ENCODE data around the gene PPP1R1B. TPM values are rescaled to one million over a fixed set of nuclear protein-coding genes. Genes with fewer than 3 reads are reported as not detected.

PPP1R1B gene
- total RNA-seq, 5 donors from 2014 or later (not counting 1 experiment from before 2014, with no cell fraction given): 0.12 to 0.35 (median 0.18) TPM; not detected in 1

DNA sequence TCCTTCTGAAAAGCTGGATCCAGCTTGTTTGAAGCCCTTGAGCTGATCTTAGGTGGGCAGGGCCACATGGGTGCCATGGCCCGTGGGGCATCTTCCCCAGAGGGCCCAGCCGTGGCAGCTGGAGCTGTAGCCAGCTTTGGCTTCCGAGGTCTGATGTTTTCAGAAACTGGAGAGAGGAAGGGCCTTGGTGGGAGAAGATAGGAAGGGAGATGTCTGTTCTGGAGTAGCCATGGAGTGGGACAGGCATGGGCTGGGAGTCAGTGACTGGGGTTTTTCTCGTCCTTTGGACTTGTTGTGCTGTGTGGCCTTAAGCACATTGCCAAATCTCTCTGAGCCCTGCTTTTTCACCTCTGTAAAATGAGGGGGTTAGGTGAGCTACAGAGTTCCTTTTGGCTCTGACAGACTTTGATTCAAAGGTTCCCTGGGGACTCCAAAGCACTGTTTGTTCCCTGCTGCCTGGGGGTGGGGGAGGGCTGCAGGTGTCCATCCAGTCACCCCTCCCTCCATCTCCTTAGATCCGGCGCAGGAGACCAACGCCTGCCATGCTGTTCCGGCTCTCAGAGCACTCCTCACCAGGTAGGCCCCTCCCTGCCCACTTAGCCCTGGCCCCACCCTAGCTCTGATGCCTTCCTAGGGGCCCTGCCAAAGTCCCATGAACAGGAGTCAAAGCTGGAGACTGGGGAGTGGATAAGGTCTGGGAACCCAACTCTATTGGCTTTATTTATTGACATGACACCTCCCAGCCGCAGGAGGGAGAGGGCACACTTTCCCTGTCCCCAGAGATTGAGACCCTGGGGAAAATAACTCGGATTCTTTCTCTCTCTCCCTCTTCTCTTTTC is 2.1 kb downstream of the PPP1R1B start:
- POLR2A ChIA-PET: interaction anchor here in 1 of 2 donors (1.6 kb wide), 1 partner anchor 10 kb away, joined by 9 read pairs; no protein-coding TSS in a partner anchor
- peaks cover 40 to 43% of the 10 kb centered on the region in 2 donors for H3K27me3 Mint-ChIP-seq
- WGBS (ENCODE audit: insufficient coverage): 73% methylated on average over 4 of the region's 10 CpGs

DNA sequence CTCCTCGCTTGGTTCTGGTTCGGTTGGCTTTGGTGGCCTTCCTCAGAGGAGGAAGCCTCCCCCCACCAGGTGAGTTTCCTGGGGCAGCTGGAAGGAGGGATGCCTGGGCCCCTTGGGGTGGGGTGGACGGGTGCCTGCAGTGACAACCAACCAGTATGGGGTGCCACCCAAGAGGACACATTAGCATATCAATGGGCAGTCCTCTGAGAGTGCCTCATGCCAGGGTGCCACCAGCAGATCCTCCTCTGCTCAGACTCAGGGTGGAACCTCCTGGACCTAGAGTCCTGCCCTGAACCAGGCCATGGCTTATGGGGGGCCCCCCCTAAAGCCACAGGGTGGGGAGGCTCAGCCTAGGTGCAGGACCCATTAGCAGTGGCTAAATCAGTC is 2.7 kb downstream of the PPP1R1B start:
- Mint-ChIP-seq H3K4me1 (peaks cover 19 to 22% (median 21%) of the 10 kb centered on the region in 3 donors), H3K9me3 (no peaks in the 10 kb centered on the region), H3K27ac (no peak overlapping the region), H3K36me3 (no peaks in the 10 kb centered on the region), H3K4me3 (no peak overlapping the region), H3K27me3 (peaks cover 39 to 43% of the 10 kb centered on the region in 2 donors)
- no peak overlapping the region for H3K27ac ChIP-seq (ENCODE audit: low read length)
- ATAC-seq (replicated peaks in 1 of 4) (no peak), DNase-seq (no peak)
- 50% methylated on average over 1 of the region's 3 CpGs for WGBS (ENCODE audit: insufficient coverage)
- POLR2A ChIA-PET: no interaction called here
- H3K36me3 ChIP-seq (ENCODE audit: control insufficient read depth in 2 of 2, extremely low read depth in 1 of 2, insufficient read depth in 1 of 2, low read length in 1 of 2): no peaks in the 10 kb centered on the region
- H3K4me3 ChIP-seq (ENCODE audit: control insufficient read depth in 1 of 2, extremely low read depth in 1 of 2, low read length in 1 of 2): no peak overlapping the region
- no peaks in the 10 kb centered on the region for H3K9me3 ChIP-seq
- CTCF ChIA-PET: interaction anchor here in 1 of 2 donors (0.6 to 1.4 kb wide), 2 partner anchors 11 to 38 kb away, joined by 4 to 10 read pairs; no protein-coding TSS in a partner anchor
- peaks cover 18 to 23% of the 10 kb centered on the region in 2 experiments for H3K4me1 ChIP-seq (ENCODE audit: control insufficient read depth in 1 of 2, extremely low read depth in 1 of 2, insufficient read depth in 2 of 2, low read length in 2 of 2)
- peaks cover 0 to 87% of the 10 kb centered on the region in 2 experiments for H3K27me3 ChIP-seq (replicated peaks in 1 of 2; ENCODE audit: control insufficient read depth in 2 of 2, extremely low read depth in 1 of 2, insufficient read depth in 2 of 2, low read length in 1 of 2)

More for the DNA sequence above, 2.1 kb downstream of the PPP1R1B start:
- no peak overlapping the region for H3K4me3 Mint-ChIP-seq
- Histone ChIP-seq H3K4me3 (ENCODE audit: control insufficient read depth in 1 of 2, extremely low read depth in 1 of 2, low read length in 1 of 2) (no peak overlapping the region), H3K27me3 (replicated peaks in 1 of 2; ENCODE audit: control insufficient read depth in 2 of 2, extremely low read depth in 1 of 2, insufficient read depth in 2 of 2, low read length in 1 of 2) (peaks cover 0 to 88% of the 10 kb centered on the region in 2 experiments), H3K36me3 (ENCODE audit: control insufficient read depth in 2 of 2, extremely low read depth in 1 of 2, insufficient read depth in 1 of 2, low read length in 1 of 2) (no peaks in the 10 kb centered on the region), H3K9me3 (no peaks in the 10 kb centered on the region), H3K4me1 (ENCODE audit: control insufficient read depth in 1 of 2, extremely low read depth in 1 of 2, insufficient read depth in 2 of 2, low read length in 2 of 2) (peaks cover 15 to 23% of the 10 kb centered on the region in 2 experiments), H3K27ac (ENCODE audit: low read length) (no peak overlapping the region)
- peaks cover 16 to 20% (median 17%) of the 10 kb centered on the region in 3 donors for H3K4me1 Mint-ChIP-seq
- DNase-seq (no peak), ATAC-seq (replicated peaks in 1 of 4) (no peak)
- CTCF ChIA-PET: interaction anchor here (0.9 to 1.4 kb wide), 3 partner anchors 9 to 81 kb away, joined by 3 to 5 read pairs (median 4); no protein-coding TSS in a partner anchor
- H3K27ac Mint-ChIP-seq: no peak overlapping the region
- H3K36me3 Mint-ChIP-seq: no peaks in the 10 kb centered on the region
- H3K9me3 Mint-ChIP-seq: no peaks in the 10 kb centered on the region

DNA sequence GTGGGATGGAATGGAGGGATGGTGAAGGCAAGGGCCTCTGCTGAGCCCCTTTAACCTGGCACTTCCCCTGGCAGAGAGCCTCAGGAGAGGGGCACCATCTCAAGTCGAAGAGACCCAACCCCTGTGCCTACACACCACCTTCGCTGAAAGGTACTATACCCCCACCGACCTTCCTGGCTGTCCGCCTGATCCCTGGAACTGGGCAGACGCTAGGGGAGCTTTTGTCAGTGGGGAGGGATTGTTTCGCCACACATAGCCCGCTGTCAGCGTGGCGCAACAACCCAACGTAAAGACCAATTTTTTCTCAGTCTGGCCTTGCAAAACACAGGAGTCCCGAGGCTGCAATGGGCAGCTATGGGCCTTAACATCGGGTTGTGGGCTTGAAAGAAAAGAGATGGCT is 3.1 kb downstream of the PPP1R1B start:
- Mint-ChIP-seq H3K27ac (no peak overlapping the region), H3K4me3 (no peak overlapping the region)

DNA sequence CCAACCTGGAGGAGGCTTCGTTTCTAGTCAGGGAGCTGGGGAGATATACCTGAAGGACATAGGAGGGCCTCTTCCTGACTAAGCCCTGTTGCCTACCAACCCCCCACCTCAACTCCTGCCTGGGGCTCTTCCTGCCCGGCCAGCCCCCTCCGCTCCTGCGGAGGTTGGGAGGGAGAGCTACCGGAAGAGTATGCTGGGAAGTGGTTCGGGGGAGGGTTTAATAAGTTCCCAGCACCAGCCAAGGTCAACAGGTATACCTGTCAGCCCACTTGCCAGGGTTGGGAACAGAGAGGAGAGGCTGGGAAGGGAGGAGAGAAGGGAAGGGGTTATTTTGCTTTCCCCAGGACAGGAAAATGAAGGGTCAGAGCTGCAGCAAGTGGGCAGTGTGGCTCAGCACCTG is 4.7 kb downstream of the PPP1R1B start:
- ChIA-PET POLR2A (interaction anchor here (0.5 to 0.6 kb wide), 2 partner anchors 16 to 1287 kb away, joined by 3 read pairs; no protein-coding TSS in a partner anchor), CTCF (interaction anchor here (0.6 to 5.7 kb wide), 3 partner anchors 9 to 366 kb away, joined by 5 to 40 read pairs (median 5); no protein-coding TSS in a partner anchor)
- no peaks in the 10 kb centered on the region for H3K9me3 Mint-ChIP-seq
- WGBS (ENCODE audit: insufficient coverage): 59% methylated on average over 2 of the region's 6 CpGs
- no peak for ATAC-seq (replicated peaks in 1 of 4)
- peaks cover 21 to 30% (median 22%) of the 10 kb centered on the region in 3 donors for H3K4me1 Mint-ChIP-seq
- H3K36me3 Mint-ChIP-seq: no peaks in the 10 kb centered on the region
- peaks cover 17 to 33% of the 10 kb centered on the region in 2 experiments for H3K4me1 ChIP-seq (ENCODE audit: control insufficient read depth in 1 of 2, extremely low read depth in 1 of 2, insufficient read depth in 2 of 2, low read length in 2 of 2)
- no peak overlapping the region for H3K4me3 ChIP-seq (ENCODE audit: control insufficient read depth in 1 of 2, extremely low read depth in 1 of 2, low read length in 1 of 2)
- peaks cover 23 to 28% of the 10 kb centered on the region in 2 donors for H3K27me3 Mint-ChIP-seq
- peaks cover 0 to 68% of the 10 kb centered on the region in 2 experiments for H3K27me3 ChIP-seq (replicated peaks in 1 of 2; ENCODE audit: control insufficient read depth in 2 of 2, extremely low read depth in 1 of 2, insufficient read depth in 2 of 2, low read length in 1 of 2)
- H3K27ac ChIP-seq (ENCODE audit: low read length): no peak overlapping the region
- H3K27ac Mint-ChIP-seq: peak overlapping the region in 1 of 2 donors; percentile 25
- no peaks in the 10 kb centered on the region for H3K9me3 ChIP-seq
- no peaks in the 10 kb centered on the region for H3K36me3 ChIP-seq (ENCODE audit: control insufficient read depth in 2 of 2, extremely low read depth in 1 of 2, insufficient read depth in 1 of 2, low read length in 1 of 2)
- no peak overlapping the region for H3K4me3 Mint-ChIP-seq
- no peak for DNase-seq

More for the DNA sequence above, 3.1 kb downstream of the PPP1R1B start:
- H3K27me3 ChIP-seq (replicated peaks in 1 of 2; ENCODE audit: control insufficient read depth in 2 of 2, extremely low read depth in 1 of 2, insufficient read depth in 2 of 2, low read length in 1 of 2): peaks cover 0 to 83% of the 10 kb centered on the region in 2 experiments
- ATAC-seq (replicated peaks in 1 of 4) (no peak), DNase-seq (no peak)
- no peak overlapping the region for H3K27ac ChIP-seq (ENCODE audit: low read length)
- Mint-ChIP-seq H3K9me3 (no peaks in the 10 kb centered on the region), H3K4me1 (peaks cover 22 to 24% (median 22%) of the 10 kb centered on the region in 3 donors), H3K36me3 (no peaks in the 10 kb centered on the region), H3K27me3 (peaks cover 35 to 43% of the 10 kb centered on the region in 2 donors)
- POLR2A ChIA-PET: no interaction called here
- H3K36me3 ChIP-seq (ENCODE audit: control insufficient read depth in 2 of 2, extremely low read depth in 1 of 2, insufficient read depth in 1 of 2, low read length in 1 of 2): no peaks in the 10 kb centered on the region
- CTCF ChIA-PET: interaction anchor here (0.6 to 5.7 kb wide), 2 partner anchors 8 to 37 kb away, joined by 10 to 40 read pairs; no protein-coding TSS in a partner anchor
- WGBS (ENCODE audit: insufficient coverage): 90% methylated on average over 7 of the region's 12 CpGs
- H3K9me3 ChIP-seq: no peaks in the 10 kb centered on the region
- H3K4me1 ChIP-seq (ENCODE audit: control insufficient read depth in 1 of 2, extremely low read depth in 1 of 2, insufficient read depth in 2 of 2, low read length in 2 of 2): peaks cover 18 to 27% of the 10 kb centered on the region in 2 experiments
- H3K4me3 ChIP-seq (ENCODE audit: control insufficient read depth in 1 of 2, extremely low read depth in 1 of 2, low read length in 1 of 2): no peak overlapping the region

DNA sequence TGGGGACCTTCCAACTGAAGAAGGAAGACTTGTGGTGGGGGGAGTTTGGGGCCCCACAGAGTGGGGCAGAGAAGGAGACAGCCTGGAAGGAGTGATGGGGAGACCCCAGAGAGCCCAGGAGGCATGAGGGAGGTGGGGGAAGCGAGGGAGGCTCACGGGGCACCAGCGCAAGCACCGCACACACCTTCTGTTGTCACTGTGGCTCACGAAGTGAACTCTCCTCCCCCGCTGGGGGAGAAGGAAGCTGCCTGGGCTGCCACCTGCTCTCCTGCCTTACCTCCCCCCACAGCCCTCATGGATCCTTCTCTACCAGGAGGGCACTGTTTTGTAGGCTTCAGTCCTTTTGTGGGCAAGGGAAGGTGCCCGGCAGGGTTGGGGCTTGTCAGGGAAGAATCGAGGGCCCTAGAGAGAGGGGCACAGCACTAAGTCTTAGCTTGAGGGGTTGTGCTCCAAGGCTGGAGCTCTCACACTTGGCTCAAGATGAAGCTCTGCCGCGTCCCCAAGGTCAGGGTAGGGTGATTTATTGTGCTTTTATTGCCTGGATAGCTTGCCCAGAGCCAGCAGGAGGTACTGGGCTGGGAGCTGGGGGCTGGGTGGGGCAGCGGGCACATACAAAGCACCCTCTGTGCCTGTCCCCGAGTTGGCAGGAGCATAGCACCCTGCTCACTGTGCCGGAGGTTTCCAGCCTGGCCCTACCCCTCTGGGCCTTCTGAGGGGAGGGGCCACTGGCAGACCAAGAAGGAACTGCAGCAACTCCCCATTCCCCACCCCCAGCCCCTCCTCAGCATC is 5.6 kb downstream of the PPP1R1B start:
- no peaks in the 10 kb centered on the region for H3K9me3 Mint-ChIP-seq
- H3K4me1 Mint-ChIP-seq: peaks cover 21 to 34% (median 22%) of the 10 kb centered on the region in 3 donors
- Histone ChIP-seq H3K4me1 (ENCODE audit: control insufficient read depth in 1 of 2, extremely low read depth in 1 of 2, insufficient read depth in 2 of 2, low read length in 2 of 2) (peaks cover 17 to 30% of the 10 kb centered on the region in 2 experiments), H3K27ac (ENCODE audit: low read length) (no peak overlapping the region), H3K4me3 (ENCODE audit: control insufficient read depth in 1 of 2, extremely low read depth in 1 of 2, low read length in 1 of 2) (no peak overlapping the region), H3K9me3 (no peaks in the 10 kb centered on the region), H3K36me3 (ENCODE audit: control insufficient read depth in 2 of 2, extremely low read depth in 1 of 2, insufficient read depth in 1 of 2, low read length in 1 of 2) (no peaks in the 10 kb centered on the region), H3K27me3 (replicated peaks in 1 of 2; ENCODE audit: control insufficient read depth in 2 of 2, extremely low read depth in 1 of 2, insufficient read depth in 2 of 2, low read length in 1 of 2) (peaks cover 0 to 59% of the 10 kb centered on the region in 2 experiments)
- ChIA-PET CTCF (interaction anchor here in 1 of 2 donors (5.7 kb wide), 1 partner anchor 10 kb away, joined by 40 read pairs; no protein-coding TSS in a partner anchor), POLR2A (no interaction called here)
- H3K27ac Mint-ChIP-seq: no peak overlapping the region
- H3K27me3 Mint-ChIP-seq: peaks cover 18 to 24% of the 10 kb centered on the region in 2 donors
- DNase-seq (no peak), ATAC-seq (replicated peaks in 1 of 4) (no peak)
- H3K36me3 Mint-ChIP-seq: no peaks in the 10 kb centered on the region
- H3K4me3 Mint-ChIP-seq: no peak overlapping the region
- WGBS (ENCODE audit: insufficient coverage): 75% methylated on average over 7 of the region's 13 CpGs
